Trophoblast cell (in vitro differentiated cells and primary cell): ENCODE results near the gene ACSM2B.
"Not testable (repeated sequence)": the region's sequence is repeated elsewhere in the genome, so short reads cannot be mapped to it uniquely, and the experiment has no call there.

Experiments
- DNase-seq, 2 donors: peaks; one replicate each; pipeline ENCODE4 v3.0.0-alpha.2; 2016
- H2AFZ ChIP-seq: 2 replicates; pipeline ENCODE4 v1.6.1; 2013; ENCODE audit warnings: low read length, moderate library complexity, mild to moderate bottlenecking; ENCODE audit not compliant: insufficient read depth, poor library complexity
- H2AK5ac ChIP-seq: 2 replicates; pipeline ENCODE4 v1.6.1; 2013; ENCODE audit warnings: mild to moderate bottlenecking, low read length
- H2BK120ac ChIP-seq: 2 replicates; pipeline ENCODE4 v1.6.1; 2013; ENCODE audit warnings: low read length, mild to moderate bottlenecking, moderate library complexity; ENCODE audit not compliant: insufficient read depth, poor library complexity
- H2BK12ac ChIP-seq: 2 replicates; pipeline ENCODE4 v1.6.1; 2013; ENCODE audit warnings: mild to moderate bottlenecking, low read length, moderate library complexity
- H2BK5ac ChIP-seq: 2 replicates; pipeline ENCODE4 v1.6.1; 2013; ENCODE audit warnings: low read length, low read depth, moderate library complexity, mild to moderate bottlenecking; ENCODE audit not compliant: poor library complexity
- H3K14ac ChIP-seq: 2 replicates; pipeline ENCODE4 v1.6.1; 2013; ENCODE audit warnings: mild to moderate bottlenecking, low read length
- H3K18ac ChIP-seq: 2 replicates; pipeline ENCODE4 v1.6.1; 2013; ENCODE audit warnings: mild to moderate bottlenecking, low read length
- H3K23ac ChIP-seq: 2 replicates; pipeline ENCODE4 v1.6.1; 2013; ENCODE audit warnings: low read length
- H3K27ac ChIP-seq: 2 replicates; pipeline ENCODE4 v1.5.1; 2013; ENCODE audit warnings: low read depth, mild to moderate bottlenecking, inconsistent platforms, low read length, moderate library complexity
- H3K27me3 ChIP-seq: 2 replicates; pipeline ENCODE4 v1.6.1; 2013; ENCODE audit warnings: inconsistent platforms, mild to moderate bottlenecking, low read length, moderate library complexity; ENCODE audit not compliant: insufficient read depth
- H3K36me3 ChIP-seq, 2 experiments: 1 replicate in 1 of 2; 2 replicates in 1 of 2; pipeline ENCODE4 v1.6.1; 2013; ENCODE audit warnings: low read length in 2 of 2, mild to moderate bottlenecking in 2 of 2, moderate library complexity in 1 of 2; ENCODE audit not compliant: insufficient read depth in 2 of 2, control insufficient read depth in 1 of 2
- H3K4ac ChIP-seq: 2 replicates; pipeline ENCODE4 v1.6.1; 2013; ENCODE audit warnings: low read depth, mild to moderate bottlenecking, low read length, moderate library complexity
- H3K4me1 ChIP-seq, 2 experiments: 1 replicate in 1 of 2; 2 replicates in 1 of 2; pipeline ENCODE4 v1.6.1; 2013; ENCODE audit warnings: low read length in 2 of 2, mild to moderate bottlenecking in 2 of 2, moderate library complexity in 1 of 2; ENCODE audit not compliant: insufficient read depth in 2 of 2, control insufficient read depth in 1 of 2
- H3K4me2 ChIP-seq: 2 replicates; pipeline ENCODE4 v1.6.1; 2013; ENCODE audit warnings: inconsistent platforms, mild to moderate bottlenecking, low read length, moderate library complexity
- H3K4me3 ChIP-seq: 2 replicates; pipeline ENCODE4 v1.5.1; 2013; ENCODE audit warnings: mild to moderate bottlenecking, low read depth, low read length, inconsistent platforms
- H3K79me1 ChIP-seq: one replicate; pipeline ENCODE4 v1.6.1; 2013; ENCODE audit warnings: low read length
- H3K79me2 ChIP-seq: 2 replicates; pipeline ENCODE4 v1.6.1; 2013; ENCODE audit warnings: low read length, mild to moderate bottlenecking; ENCODE audit not compliant: control insufficient read depth, insufficient read depth, poor library complexity
- H3K9ac ChIP-seq: 2 replicates; pipeline ENCODE4 v1.6.1; 2013; ENCODE audit warnings: mild to moderate bottlenecking, low read length
- H3K9me3 ChIP-seq: 2 replicates; pipeline ENCODE4 v1.6.1; 2013; ENCODE audit warnings: low read depth, mild to moderate bottlenecking, control low read depth, inconsistent platforms, low read length; ENCODE audit not compliant: insufficient read depth
- H4K12ac ChIP-seq: 2 replicates; pipeline ENCODE4 v1.6.1; 2013; ENCODE audit warnings: low read depth, mild to moderate bottlenecking, low read length, moderate library complexity
- H4K8ac ChIP-seq: 2 replicates; pipeline ENCODE4 v1.6.1; 2013; ENCODE audit warnings: low read depth, mild to moderate bottlenecking, low read length, moderate library complexity
- H4K91ac ChIP-seq: one replicate; pipeline ENCODE4 v1.6.1; 2013; ENCODE audit warnings: low read depth, mild to moderate bottlenecking, low read length, moderate library complexity
- WGBS: extraction: QIAGEN DNeasy Blood & Tissue Kit; methylation state at CpG from one replicate; pipeline ENCODE4 v1.1.7; 2013; ENCODE audit warnings: missing lambda C conversion rate; ENCODE audit not compliant: insufficient read length, insufficient coverage; ENCODE audit errors: extremely low coverage; 5-methylcytosine and 5-hydroxymethylcytosine counted together

The ACSM2B gene

DNA sequence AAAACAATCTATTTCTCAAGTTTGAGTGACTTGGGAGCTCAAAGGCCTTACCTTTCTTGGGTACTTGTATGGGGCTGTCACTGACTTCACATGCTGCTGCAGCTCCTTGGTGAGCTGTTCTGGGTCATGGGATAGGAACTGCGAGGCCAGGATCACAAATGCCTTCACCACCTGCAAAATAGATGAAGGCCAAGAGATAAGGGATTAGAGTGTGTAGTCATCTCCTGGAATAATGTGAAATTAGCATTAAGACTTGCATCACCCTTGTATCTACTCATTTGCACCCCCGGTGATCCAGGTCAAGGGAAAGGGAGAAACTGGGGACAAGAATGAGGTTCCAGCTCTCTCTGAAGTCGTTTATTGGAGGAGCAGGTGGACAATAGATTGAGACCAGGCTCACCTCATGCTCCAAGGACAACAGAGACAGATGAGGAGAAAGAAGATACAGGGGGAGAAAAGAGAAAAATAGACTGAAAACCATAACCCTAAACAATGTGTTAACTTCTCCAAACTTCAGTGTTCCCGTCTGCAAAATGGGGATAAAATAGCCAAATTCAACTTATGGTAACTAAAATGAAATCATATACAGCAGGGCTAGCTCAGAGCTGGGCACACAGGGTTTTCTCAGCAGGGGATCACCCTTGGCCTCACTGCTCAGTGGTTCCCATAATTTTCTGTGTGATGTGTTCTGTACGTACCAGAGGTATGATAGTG is 35.4 kb downstream of the ACSM2B start:
- not testable (repeated sequence) for H3K27me3 ChIP-seq, H3K23ac ChIP-seq, H2AFZ ChIP-seq, H4K8ac ChIP-seq, H3K4me3 ChIP-seq, H2BK120ac ChIP-seq, H3K9me3 ChIP-seq, DNase-seq, H2AK5ac ChIP-seq, H3K18ac ChIP-seq, H3K4ac ChIP-seq, H3K9ac ChIP-seq, H4K12ac ChIP-seq, H3K4me2 ChIP-seq, H3K14ac ChIP-seq, H2BK5ac ChIP-seq, H3K27ac ChIP-seq, H2BK12ac ChIP-seq, H3K79me1 ChIP-seq, H3K4me1 ChIP-seq, H3K36me3 ChIP-seq, H3K79me2 ChIP-seq, H4K91ac ChIP-seq
- no CpG with 5 or more reads among the region's 5 CpGs for WGBS

DNA sequence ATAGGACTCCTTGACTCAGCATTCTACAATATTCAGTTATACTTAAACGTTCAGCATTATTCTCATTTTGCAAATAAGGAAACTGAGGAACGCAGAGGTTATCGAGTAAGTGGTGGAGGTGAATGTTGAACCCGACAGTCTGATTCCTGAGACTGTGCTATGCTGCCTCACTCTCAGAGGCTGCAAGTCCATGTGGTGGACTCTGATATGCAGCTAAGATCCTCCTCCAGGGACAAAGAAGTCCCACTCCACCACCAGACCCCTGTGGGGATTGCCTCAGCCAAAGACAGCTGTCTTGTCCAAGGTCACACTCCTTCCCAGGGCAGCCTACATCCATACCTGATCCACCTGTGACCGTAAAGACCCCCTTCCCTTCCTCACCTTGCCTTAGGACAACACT is 37.5 kb downstream of the ACSM2B start:
- Histone ChIP-seq H2AK5ac (no peak overlapping the region), H2BK12ac (no peak overlapping the region), H2AFZ (no peak overlapping the region), H3K9me3 (no peaks in the 10 kb centered on the region), H3K9ac (no peak overlapping the region), H3K36me3 (no peaks in the 10 kb centered on the region), H3K79me1 (no peaks in the 10 kb centered on the region), H3K14ac (no peak overlapping the region), H3K4ac (no peak overlapping the region), H3K27me3 (no peaks in the 10 kb centered on the region), H2BK120ac (no peak overlapping the region), H3K4me1 (no peaks in the 10 kb centered on the region), H3K4me3 (no peak overlapping the region), H3K79me2 (no peaks in the 10 kb centered on the region), H4K91ac (no peak overlapping the region), H4K12ac (no peak overlapping the region), H4K8ac (no peak overlapping the region), H3K23ac (no peak overlapping the region), H3K18ac (no peak overlapping the region), H2BK5ac (no peak overlapping the region), H3K27ac (no peak overlapping the region), H3K4me2 (no peak overlapping the region)
- DNase-seq: no peak
- no CpG with 5 or more reads among the region's 5 CpGs for WGBS

DNA sequence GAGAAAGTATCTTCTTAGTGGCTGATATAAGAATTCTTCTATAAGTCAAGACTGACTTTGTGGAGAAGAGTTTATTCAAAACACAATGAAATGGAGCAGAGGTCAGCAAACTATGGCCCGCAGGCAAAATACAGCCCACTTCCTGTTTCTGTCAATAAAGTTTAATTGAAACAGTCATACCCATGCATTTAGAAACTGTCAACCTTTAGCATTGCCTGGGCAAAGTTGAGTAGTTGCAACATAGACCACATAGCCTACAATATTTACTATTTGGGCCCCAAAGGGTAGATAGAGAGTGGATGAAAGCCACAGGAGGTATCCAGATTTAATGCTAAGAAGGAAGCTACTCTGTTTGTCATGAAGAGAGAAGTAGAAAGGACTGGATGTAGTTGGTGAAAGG is 38.0 kb downstream of the ACSM2B start:
- Histone ChIP-seq H2BK120ac (no peak overlapping the region), H3K4me3 (no peak overlapping the region), H3K79me2 (no peaks in the 10 kb centered on the region), H3K36me3 (no peaks in the 10 kb centered on the region), H3K4me1 (no peaks in the 10 kb centered on the region), H2AK5ac (no peak overlapping the region), H3K9ac (no peak overlapping the region), H3K14ac (no peak overlapping the region), H4K8ac (no peak overlapping the region), H3K4ac (no peak overlapping the region), H3K9me3 (no peaks in the 10 kb centered on the region), H3K27ac (no peak overlapping the region), H4K91ac (no peak overlapping the region), H2BK12ac (no peak overlapping the region), H3K23ac (no peak overlapping the region), H3K4me2 (no peak overlapping the region), H2AFZ (no peak overlapping the region), H3K27me3 (no peaks in the 10 kb centered on the region), H4K12ac (no peak overlapping the region), H2BK5ac (no peak overlapping the region), H3K18ac (no peak overlapping the region), H3K79me1 (no peaks in the 10 kb centered on the region)
- WGBS: no CpG with 5 or more reads among the region's 1 CpG
- DNase-seq: no peak

DNA sequence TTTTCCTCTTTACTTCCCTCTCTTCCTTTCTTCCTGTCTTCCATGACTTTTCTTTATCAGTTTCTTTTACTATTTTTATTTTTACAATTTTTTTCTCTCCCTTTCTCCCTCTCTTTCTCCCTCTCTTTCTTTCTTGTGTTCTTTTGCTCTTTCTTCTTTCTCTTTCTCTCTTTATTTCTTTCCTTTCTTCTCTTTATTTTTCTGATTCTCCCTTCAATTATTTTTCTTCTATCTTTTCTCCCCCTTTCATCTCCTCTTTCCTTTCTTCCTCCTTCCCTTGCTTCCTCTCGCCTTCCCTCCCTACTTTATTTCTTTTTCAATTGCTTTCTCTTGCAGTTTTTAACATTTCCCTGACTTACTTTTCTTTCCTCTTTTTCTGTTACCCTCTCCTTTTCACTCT is 39.5 kb downstream of the ACSM2B start:
- not testable (repeated sequence) for H3K27me3 ChIP-seq, H2BK120ac ChIP-seq, H2AFZ ChIP-seq, DNase-seq, H3K36me3 ChIP-seq, H3K79me1 ChIP-seq, H2AK5ac ChIP-seq, H4K8ac ChIP-seq, H4K12ac ChIP-seq, H3K4me2 ChIP-seq, H3K23ac ChIP-seq, H3K14ac ChIP-seq, H3K79me2 ChIP-seq, H3K4me1 ChIP-seq, H3K27ac ChIP-seq, H3K9me3 ChIP-seq, H3K4me3 ChIP-seq, H3K9ac ChIP-seq, H4K91ac ChIP-seq, H2BK5ac ChIP-seq, H3K4ac ChIP-seq, H2BK12ac ChIP-seq, H3K18ac ChIP-seq
- WGBS: no CpG with 5 or more reads among the region's 1 CpG
